ENCODE results near the gene RSBN1. TPM values are rescaled to one million over a fixed set of nuclear protein-coding genes. Genes with fewer than 3 reads are reported as not detected.

Gene RSBN1
- total RNA-seq, 6 donors from 2014 or later: 20.2 to 32.8 (median 23.6) TPM

GRCh38 chr1:113836534-113836933, 24.3 kb upstream of the RSBN1 start:
- Histone ChIP-seq H3K4me1 (peaks cover 0 to 3% (median 0%) of the 10 kb centered on the region in 4 donors), H3K27ac (no peak overlapping the region), H3K36me3 (no peaks in the 10 kb centered on the region), H3K27me3 (no peaks in the 10 kb centered on the region), H3K9me3 (no peaks in the 10 kb centered on the region), H3K4me3 (no peak overlapping the region)
- WGBS, 2 donors: 92 to 96% methylated on average over 1 of the region's 1 CpG
- TF ChIP-seq CTCF (IDR thresholded peaks at IDR 0.05) (no peak), POLR2AphosphoS5 (IDR thresholded peaks at IDR 0.05) (no peak), EP300 (IDR thresholded peaks at IDR 0.05) (no peak), POLR2A (IDR thresholded peaks at IDR 0.05) (no peak)
- DNase-seq: no peak
- ATAC-seq (ENCODE audit: low FRiP score in 2 of 2): no peak

- Histone ChIP-seq H3K36me3 (no peaks in the 10 kb centered on the region), H3K9me3 (no peaks in the 10 kb centered on the region), H3K27me3 (no peaks in the 10 kb centered on the region), H3K27ac (no peak overlapping the region), H3K4me1 (peaks cover 0 to 3% (median 0%) of the 10 kb centered on the region in 4 donors), H3K4me3 (no peak overlapping the region)
- no peak for ATAC-seq (ENCODE audit: low FRiP score in 2 of 2)
- no peak for DNase-seq
- 17 to 20% methylated on average over 4 of the region's 4 CpGs for WGBS, 2 donors
- TF ChIP-seq CTCF (IDR thresholded peaks at IDR 0.05) (peak; percentile 23 to 73 (median 54)), EP300 (IDR thresholded peaks at IDR 0.05) (no peak)
Measured at GRCh38 chr1:113835686-113836290, 23.5 kb upstream of the RSBN1 start.

- WGBS, 2 donors: 92 to 97% methylated on average over 2 of the region's 2 CpGs
Measured at GRCh38 chr1:113834716-113835115, 22.4 kb upstream of the RSBN1 start.

GRCh38 chr1:113830039-113830438, 17.8 kb upstream of the RSBN1 start:
- H3K4me3 ChIP-seq: no peak overlapping the region
- 66 to 68% methylated on average over 3 of the region's 3 CpGs for WGBS, 2 donors
- no peak for ATAC-seq (ENCODE audit: low FRiP score in 2 of 2)

More at GRCh38 chr1:113834716-113835115, 22.4 kb upstream of the RSBN1 start:
- Histone ChIP-seq H3K9me3 (no peaks in the 10 kb centered on the region), H3K4me1 (peaks cover 0 to 3% (median 0%) of the 10 kb centered on the region in 4 donors), H3K27ac (no peak overlapping the region), H3K36me3 (no peaks in the 10 kb centered on the region), H3K4me3 (no peak overlapping the region), H3K27me3 (no peaks in the 10 kb centered on the region)
- DNase-seq: no peak
- ATAC-seq (ENCODE audit: low FRiP score in 2 of 2): no peak
- no peak for TF ChIP-seq POLR2A (IDR thresholded peaks at IDR 0.05)
- no peak for TF ChIP-seq POLR2AphosphoS5 (IDR thresholded peaks at IDR 0.05)
- TF ChIP-seq EP300 (IDR thresholded peaks at IDR 0.05): no peak
- no peak for TF ChIP-seq CTCF (IDR thresholded peaks at IDR 0.05)

More at GRCh38 chr1:113830039-113830438, 17.8 kb upstream of the RSBN1 start:
- TF ChIP-seq CTCF (IDR thresholded peaks at IDR 0.05): no peak
- TF ChIP-seq POLR2A (IDR thresholded peaks at IDR 0.05): no peak
- TF ChIP-seq POLR2AphosphoS5 (IDR thresholded peaks at IDR 0.05): no peak
- no peak for TF ChIP-seq EP300 (IDR thresholded peaks at IDR 0.05)
- Histone ChIP-seq H3K36me3 (no peaks in the 10 kb centered on the region), H3K9me3 (no peaks in the 10 kb centered on the region), H3K27me3 (no peaks in the 10 kb centered on the region), H3K4me1 (no peaks in the 10 kb centered on the region), H3K27ac (no peak overlapping the region)
- DNase-seq: no peak

All from upper lobe of left lung (tissue), 6 donors.